Kasumi-1 (cell line): ENCODE measurements around the gene C5orf15.
"Not testable (repeated sequence)": the region's sequence is repeated elsewhere in the genome, so short reads cannot be mapped to it uniquely, and the experiment has no call there.

ENCODE experiments used
- DNase-seq, 2 experiments: peaks; one replicate each; lab custom pipeline; 2025; lab: John Stamatoyannopoulos, UW

The C5orf15 gene

GRCh38 chr5:133937628-133938027, 30.8 kb downstream of the C5orf15 start:
- not testable (repeated sequence) for DNase-seq

DNA sequence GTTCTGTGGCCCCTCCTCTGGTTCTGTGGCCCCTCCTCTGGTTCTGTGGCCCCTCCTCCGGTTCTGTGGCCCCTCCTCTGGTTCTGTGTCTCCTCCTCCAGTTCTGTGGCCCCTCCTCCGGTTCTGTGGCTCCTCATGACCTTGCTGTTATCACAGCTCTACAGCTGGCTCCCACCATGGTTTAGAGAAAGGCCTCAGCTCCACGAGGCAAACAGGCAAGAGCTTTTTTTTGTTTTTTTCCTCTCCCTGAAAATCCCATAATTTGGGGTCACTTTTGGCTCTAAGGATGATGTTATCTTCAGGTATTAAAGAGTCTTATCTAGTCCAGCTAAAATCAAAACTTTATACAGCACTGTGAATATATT, 31.8 kb downstream of the C5orf15 start:
- no peak for DNase-seq

DNA sequence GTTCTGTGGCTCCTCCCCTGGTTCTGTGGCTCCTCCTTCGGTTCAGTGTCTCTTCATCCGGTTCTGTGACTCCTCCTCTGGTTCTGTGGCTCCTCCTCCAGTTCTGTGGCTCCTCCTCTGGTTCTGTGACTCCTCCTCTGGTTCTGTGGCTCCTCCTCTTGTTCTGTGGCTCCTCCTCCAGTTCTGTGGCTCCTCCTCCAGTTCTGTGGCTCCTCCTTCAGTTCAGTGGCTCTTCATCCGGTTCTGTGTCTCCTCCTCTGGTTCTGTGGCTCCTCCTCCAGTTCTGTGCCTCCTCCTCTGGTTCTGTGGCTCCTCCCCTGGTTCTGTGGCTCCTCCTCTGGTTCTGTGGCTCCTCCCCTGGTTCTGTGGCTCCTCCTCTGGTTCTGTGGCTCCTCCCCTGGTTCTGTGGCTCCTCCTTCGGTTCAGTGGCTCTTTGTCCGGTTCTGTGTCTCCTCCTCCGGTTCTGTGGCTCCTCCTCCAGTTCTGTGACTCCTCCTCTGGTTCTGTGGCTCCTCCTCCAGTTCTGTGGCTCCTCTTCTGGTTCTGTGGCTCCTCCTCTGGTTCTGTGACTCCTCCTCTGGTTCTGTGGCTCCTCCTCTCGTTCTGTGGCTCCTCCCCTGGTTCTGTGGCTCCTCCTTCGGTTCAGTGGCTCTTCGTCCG, 32.3 kb downstream of the C5orf15 start:
- not testable (repeated sequence) for DNase-seq

DNA sequence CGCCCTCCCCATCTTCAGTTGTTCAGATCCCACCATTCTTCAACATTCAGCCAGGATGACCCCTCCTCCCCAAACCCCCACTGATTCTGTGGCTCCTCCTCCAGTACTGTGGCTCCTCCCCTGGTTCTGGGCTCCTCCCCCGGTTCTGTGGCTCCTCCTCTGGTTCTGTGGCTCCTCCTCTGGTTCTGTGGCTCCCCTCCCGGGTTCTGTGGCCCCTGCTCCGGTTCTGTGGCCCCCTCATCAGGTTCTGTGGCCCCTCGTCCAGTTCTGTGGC, 32.8 kb downstream of the C5orf15 start:
- no peak for DNase-seq

DNA sequence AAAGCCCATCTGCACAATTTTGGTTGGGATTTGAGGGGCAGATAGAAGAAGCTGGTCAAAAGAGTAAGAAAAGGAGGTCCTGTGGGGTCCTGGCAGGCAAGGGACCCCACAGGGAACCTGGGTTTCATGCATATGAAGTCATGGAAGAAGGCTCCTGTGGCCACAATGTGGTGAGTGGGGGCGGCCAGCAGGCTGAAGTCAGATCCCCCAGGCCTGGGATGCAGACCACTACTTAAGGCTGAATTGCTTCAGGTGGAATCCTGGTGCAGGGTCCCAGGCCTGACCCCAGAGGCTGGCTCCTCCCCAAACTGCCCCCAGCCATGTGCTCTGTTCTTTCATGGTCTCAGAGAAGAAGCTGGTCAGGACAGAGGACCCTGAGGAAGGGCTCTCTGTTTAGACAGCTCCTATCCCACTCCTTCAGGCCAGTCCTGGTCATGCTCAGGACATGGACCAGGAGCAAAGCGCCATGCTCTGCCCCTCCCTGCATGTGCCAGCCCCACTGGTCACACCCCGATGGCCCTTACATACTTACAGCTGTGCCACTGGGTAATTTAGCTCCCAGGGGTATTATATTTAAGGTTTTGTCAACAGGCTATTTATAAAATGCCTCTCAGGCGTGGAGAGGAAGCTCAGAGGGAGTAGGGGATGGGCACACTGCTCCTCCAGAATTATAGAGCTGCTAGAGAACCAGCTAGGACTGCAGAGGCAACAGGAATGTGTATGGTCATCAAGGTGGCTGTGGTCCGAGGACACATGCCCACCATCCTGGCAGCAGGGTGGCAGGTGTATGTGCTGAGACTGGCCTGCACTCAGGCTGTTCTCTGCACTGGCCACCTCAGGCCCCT, 33.4 kb downstream of the C5orf15 start:
- no peak for DNase-seq

DNA sequence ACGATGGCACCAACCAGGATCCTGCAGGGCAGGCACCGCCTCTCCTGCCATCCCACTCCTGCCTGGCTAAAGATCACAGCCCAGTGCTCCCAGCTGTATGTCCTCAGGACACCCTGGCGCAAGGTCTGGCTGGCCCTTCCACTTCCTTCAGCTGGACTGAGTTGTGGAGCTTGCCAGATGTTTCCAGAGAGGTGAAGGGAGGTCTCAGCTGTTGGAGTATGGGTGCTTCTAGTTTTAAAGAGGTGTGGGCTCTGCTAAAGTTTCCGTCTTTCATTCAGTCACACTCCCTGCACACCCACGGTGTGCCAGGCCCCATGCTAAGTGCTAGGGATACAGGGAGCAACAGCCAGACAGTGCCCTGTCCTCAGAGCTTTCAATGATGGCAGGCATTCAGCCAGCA, 34.1 kb downstream of the C5orf15 start:
- DNase-seq, result no peak

DNA sequence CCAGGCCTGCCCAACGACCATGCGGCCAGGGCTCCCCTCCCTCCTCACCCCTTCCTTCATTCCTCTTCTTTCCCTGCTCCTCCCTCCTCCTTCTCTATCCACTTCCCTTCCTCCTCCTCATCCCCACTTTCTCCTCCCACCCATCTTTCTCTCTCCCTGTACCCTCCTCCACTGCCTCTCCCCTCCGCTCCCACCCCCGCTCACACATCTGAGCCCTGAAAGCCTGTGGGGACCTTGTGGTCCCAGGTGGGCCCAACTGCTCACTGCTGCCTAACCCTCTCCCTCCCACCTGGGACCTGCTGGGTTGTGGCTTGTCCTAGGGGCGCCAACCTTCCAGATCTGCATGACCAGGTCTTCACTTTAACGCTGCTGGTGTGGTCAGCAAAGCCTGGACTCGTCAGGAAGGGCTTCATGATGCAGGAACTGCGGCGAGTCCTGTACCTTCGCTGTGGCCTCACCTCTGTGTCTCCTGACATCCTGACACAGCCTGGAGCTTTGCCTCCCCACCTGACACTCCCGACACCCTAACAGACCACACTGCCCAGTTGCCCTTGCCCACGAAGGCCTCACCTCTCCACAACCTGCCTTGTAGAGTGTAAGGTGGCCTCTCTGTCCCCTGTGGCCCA, 34.6 kb downstream of the C5orf15 start:
- no peak for DNase-seq

DNA sequence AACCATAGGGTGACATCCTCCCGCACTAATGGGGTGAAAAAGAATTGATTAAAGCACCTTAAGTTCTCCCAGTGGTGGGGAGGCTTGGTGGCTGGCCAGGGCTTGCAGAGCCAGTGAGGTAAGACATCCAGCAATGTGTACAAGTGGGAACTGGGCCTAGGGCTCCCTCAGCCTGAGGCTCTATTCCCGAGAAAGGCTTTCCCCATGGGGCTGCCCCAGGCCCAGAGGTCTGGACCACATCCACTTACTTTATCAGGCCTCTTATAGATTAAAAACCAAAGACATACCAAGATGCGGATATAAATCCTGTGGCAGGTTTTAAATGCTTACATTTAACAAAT, 35.3 kb downstream of the C5orf15 start:
- no peak for DNase-seq

DNA sequence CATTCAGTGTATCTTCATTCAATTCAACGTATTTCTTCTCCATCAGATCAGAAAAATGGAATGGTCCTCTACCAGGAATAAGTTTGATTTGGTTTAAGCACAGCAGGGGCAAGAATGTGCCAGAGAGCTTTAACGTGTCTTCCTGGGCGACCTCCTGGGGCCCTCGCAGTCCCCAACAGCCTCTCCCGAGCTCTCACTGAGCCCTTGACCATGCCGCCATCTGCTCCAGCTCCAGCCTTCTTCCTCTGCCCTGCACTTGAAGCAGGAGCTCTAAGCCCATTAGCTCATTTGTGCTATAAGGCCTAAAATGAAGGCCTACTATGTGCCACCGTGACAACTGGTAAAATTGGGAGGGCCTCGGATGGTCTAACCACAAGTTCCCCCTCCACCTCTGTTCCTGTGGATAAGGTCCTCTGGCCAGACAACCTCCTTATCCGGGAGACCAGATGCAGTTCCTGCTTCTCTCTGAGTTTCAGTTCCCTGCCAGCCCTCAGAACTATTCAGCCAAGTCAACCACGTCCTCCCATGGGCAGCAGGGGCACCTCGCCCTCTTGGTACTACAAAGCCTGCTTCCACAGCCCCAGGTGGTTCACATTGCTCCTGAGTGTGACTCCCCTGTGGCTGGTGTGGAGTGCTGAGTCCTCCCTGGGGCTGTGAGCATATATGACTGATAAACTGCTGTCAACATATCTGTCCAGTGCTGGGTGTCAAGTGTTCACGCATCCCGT, 35.8 kb downstream of the C5orf15 start:
- peak; percentile 34 to 37 for DNase-seq

GRCh38 chr5:133931546-133931945, 36.9 kb downstream of the C5orf15 start:
- DNase-seq, result no peak

DNA sequence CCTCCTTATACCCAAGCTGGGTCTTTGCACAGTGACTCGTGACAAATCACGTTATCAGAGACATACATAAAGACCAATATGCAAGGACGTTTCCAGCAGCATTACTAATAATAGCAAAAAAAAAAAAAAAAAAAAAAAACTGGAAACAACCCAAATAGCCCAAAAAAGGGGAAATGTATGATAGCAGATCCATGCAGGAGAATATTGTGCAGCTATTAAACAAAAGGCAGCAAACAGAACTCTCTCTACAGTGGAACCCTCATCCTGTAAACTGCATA, 37.7 kb downstream of the C5orf15 start:
- DNase-seq, result no peak

- DNase-seq, result no peak
These were observed 38.2 kb downstream of the C5orf15 start for GRCh38 chr5:133930061-133930812.

DNA sequence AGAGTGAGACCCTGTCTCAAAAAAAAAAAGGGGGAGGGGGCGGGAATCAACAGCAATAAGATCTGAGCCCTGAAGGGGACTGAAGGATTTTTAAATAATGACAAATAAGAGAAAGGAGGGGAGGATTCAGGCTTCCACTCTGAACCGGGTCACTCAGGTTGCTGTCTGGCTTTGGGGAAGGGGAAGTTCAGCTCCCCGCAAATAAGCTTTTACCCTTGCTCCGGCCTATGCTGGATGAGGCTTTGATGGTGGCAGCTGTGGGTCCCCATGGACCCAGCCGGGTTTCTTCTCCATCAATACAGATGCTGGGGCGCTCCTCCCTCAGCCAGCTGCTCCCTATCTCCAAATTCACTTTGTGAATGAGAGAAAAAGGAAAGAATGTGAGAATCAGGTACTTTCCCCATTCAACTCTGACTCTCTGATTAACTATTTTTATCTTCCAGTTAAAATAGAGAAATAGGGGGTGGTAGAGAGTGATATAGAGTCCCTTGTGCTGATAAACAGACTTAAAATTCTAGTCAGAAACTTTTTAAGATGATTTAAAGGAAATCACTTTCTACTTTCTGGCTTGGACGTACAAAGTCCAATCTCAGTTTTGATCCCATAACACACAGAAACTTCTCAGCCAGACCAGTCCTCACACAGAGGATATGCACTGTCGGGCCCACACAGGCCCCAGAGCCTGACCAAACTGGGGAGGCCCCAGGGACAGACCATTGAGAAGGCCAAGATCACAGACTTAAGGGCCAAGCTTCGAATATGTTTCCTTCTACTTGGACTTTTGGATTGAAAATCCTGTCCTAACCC, 39.6 kb downstream of the C5orf15 start:
- DNase-seq, result no peak

- DNase-seq, result no peak
These were observed 40.9 kb downstream of the C5orf15 start for GRCh38 chr5:133927300-133928180.

- no peak for DNase-seq
These were observed 41.7 kb downstream of the C5orf15 start for GRCh38 chr5:133926489-133927299.

DNA sequence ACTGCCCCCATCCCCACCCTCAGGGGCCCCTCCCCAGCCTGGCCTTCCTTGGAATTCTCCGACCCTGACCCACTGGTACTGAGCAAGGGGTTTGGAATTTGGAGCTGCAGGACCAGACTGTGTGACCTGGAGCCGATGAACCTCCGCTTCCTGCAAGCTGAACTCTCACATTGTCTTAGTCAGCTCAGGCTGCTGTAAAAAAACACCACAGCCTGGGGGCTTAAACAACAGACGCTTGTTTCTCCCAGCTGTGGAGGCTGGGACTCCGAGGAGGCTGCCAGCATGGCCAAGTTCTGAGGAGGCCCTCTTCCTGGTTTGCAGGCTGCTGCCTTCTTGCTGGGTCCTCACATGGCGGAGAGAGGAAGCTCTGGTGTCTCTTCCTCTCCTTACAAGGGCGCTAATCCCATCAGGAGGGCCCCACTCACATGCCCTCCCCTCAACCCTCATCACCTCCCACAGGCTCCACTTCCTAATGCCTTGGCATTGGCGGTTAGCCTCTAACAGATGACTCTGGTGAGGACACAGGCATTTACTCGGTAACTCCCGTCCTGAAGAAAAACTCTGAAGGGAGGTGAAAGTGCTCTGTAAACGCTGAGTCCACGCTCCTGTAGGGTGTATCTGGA, 42.4 kb downstream of the C5orf15 start:
- DNase-seq, result no peak

- DNase-seq, result no peak
These were observed 43.2 kb downstream of the C5orf15 start for GRCh38 chr5:133925269-133925668.

DNA sequence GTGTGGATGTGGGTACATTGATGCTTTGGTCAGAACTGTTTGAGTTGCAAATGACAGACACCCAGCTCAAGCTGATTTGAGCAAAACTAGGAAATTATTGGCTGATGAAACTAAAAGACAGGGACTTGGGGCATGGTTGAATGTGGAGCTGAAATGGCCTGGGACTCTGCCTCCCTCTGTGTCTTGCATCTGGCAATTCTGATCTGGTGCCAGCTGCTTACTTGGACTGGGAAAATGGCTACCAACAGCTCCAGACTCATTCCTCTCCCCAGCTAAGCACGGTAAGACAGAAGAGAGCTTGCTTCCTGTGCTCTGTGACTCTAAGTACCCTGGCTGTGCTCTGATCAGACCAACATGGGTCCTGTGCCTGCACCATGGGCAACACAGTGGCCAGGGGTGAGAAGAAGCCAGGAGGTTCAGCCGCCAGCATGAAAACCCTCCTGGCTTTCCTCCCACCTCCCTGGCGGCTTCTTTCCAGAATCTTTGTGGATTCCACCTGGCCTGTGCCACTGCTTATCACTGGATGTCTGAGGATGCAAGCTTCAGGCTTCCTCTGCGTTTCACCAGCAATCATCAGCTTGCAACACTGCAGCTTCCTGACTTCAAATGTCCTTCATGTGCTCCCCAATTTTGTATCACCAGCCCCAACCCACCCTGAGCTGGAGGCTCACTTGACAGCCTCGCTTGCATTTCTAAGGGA, 44.1 kb downstream of the C5orf15 start:
- no peak for DNase-seq

DNA sequence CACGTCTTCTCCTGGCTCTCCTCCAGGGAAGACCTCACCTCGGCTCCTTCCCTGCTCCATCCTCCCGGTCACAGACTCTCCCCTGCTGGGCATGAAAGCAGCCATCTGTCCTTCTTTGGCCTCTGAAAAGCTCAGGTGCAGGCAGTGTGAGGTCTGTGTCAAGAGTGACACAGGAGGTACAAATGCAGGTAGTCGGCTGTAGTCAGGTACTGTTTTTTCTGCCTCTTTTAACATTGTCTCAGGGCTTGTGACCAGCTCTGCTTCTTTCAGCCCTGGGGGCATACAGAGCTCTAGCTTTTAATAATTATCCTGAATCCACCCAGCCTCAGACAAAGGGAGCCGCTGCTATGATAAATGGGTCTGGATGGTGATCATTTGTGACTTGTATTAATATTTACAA, 46.4 kb downstream of the C5orf15 start:
- DNase-seq, result no peak
